HL-60 (cell line): ENCODE data around the gene MAP2.

Source experiments
- DNase-seq, 2 experiments: peaks; one replicate each; pipeline ENCODE4 v3.0.0-alpha.2; 2010 to 2020; ENCODE audit warnings: low read depth in 1 of 2, low spot score in 1 of 2
- H3K27ac ChIP-seq: fragments of 250-450 bp; sonication (Bioruptor Pico); replicated peaks from 2 replicates; pipeline ENCODE4 v1.5.1; 2020; ENCODE audit warnings: mild to moderate bottlenecking, moderate library complexity
- H3K27me3 ChIP-seq: fragments of 250-450 bp; sonication (Bioruptor Pico); 2 replicates; pipeline ENCODE4 v1.5.1; 2021; ENCODE audit warnings: mild to moderate bottlenecking, moderate library complexity; ENCODE audit not compliant: insufficient read depth, poor library complexity, severe bottlenecking
- H3K4me3 ChIP-seq: replicated peaks from 2 replicates; pipeline ENCODE4 v1.5.1; 2011; ENCODE audit warnings: mild to moderate bottlenecking, control low read depth, low read length; ENCODE audit not compliant: insufficient read depth
- GABPA ChIP-seq: IDR thresholded peaks from 2 replicates; pipeline ENCODE4 v1.6.1; 2012; ENCODE audit warnings: low read depth
- POLR2AphosphoS5 ChIP-seq: IDR thresholded peaks from 2 replicates; pipeline ENCODE4 v1.6.1; 2012; ENCODE audit warnings: low read depth
- SPI1 ChIP-seq: IDR thresholded peaks from 2 replicates; pipeline ENCODE4 v1.6.1; 2012; ENCODE audit warnings: low read depth, mild to moderate bottlenecking, borderline replicate concordance
- TF ChIP-seq, protein P1 (sequence below): IDR thresholded peaks from 2 replicates; pipeline ENCODE4 v1.6.1; 2012; ENCODE audit warnings: low read depth; ENCODE audit not compliant: insufficient replicate concordance
- TF ChIP-seq, protein P2 (sequence below): IDR thresholded peaks from one replicate; pipeline ENCODE4 v1.5.1; 2011; ENCODE audit warnings: low read length, control low read depth, inconsistent platforms; ENCODE audit not compliant: insufficient read depth

MAP2 gene

DNA sequence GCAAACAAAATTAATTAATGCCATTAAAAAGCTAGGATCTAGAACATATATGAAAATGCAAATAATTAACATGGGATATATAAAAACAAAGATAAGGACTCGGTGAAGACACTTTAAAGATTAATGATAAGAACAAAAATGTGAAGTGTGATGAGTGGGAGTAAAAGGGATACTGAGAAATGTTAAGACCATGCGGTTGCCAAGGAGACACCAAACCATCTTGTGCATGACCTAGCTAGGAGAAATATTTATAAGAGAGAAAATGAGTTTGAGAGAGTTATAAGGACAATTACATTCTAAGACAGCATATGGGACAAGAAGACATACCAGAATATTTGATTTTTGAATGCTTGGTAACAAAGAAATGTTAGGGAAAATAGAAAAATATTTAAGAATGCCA, 25.4 kb upstream of the MAP2 start:
- TF ChIP-seq, protein P1, sequence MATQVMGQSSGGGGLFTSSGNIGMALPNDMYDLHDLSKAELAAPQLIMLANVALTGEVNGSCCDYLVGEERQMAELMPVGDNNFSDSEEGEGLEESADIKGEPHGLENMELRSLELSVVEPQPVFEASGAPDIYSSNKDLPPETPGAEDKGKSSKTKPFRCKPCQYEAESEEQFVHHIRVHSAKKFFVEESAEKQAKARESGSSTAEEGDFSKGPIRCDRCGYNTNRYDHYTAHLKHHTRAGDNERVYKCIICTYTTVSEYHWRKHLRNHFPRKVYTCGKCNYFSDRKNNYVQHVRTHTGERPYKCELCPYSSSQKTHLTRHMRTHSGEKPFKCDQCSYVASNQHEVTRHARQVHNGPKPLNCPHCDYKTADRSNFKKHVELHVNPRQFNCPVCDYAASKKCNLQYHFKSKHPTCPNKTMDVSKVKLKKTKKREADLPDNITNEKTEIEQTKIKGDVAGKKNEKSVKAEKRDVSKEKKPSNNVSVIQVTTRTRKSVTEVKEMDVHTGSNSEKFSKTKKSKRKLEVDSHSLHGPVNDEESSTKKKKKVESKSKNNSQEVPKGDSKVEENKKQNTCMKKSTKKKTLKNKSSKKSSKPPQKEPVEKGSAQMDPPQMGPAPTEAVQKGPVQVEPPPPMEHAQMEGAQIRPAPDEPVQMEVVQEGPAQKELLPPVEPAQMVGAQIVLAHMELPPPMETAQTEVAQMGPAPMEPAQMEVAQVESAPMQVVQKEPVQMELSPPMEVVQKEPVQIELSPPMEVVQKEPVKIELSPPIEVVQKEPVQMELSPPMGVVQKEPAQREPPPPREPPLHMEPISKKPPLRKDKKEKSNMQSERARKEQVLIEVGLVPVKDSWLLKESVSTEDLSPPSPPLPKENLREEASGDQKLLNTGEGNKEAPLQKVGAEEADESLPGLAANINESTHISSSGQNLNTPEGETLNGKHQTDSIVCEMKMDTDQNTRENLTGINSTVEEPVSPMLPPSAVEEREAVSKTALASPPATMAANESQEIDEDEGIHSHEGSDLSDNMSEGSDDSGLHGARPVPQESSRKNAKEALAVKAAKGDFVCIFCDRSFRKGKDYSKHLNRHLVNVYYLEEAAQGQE: no peak
- TF ChIP-seq, protein P2, sequence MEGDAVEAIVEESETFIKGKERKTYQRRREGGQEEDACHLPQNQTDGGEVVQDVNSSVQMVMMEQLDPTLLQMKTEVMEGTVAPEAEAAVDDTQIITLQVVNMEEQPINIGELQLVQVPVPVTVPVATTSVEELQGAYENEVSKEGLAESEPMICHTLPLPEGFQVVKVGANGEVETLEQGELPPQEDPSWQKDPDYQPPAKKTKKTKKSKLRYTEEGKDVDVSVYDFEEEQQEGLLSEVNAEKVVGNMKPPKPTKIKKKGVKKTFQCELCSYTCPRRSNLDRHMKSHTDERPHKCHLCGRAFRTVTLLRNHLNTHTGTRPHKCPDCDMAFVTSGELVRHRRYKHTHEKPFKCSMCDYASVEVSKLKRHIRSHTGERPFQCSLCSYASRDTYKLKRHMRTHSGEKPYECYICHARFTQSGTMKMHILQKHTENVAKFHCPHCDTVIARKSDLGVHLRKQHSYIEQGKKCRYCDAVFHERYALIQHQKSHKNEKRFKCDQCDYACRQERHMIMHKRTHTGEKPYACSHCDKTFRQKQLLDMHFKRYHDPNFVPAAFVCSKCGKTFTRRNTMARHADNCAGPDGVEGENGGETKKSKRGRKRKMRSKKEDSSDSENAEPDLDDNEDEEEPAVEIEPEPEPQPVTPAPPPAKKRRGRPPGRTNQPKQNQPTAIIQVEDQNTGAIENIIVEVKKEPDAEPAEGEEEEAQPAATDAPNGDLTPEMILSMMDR: no peak
- no peak for TF ChIP-seq GABPA
- no peak for TF ChIP-seq SPI1
- no peak for DNase-seq
- H3K27ac ChIP-seq: no peak overlapping the region
- no peaks in the 10 kb centered on the region for H3K27me3 ChIP-seq
- H3K4me3 ChIP-seq: no peak overlapping the region

DNA sequence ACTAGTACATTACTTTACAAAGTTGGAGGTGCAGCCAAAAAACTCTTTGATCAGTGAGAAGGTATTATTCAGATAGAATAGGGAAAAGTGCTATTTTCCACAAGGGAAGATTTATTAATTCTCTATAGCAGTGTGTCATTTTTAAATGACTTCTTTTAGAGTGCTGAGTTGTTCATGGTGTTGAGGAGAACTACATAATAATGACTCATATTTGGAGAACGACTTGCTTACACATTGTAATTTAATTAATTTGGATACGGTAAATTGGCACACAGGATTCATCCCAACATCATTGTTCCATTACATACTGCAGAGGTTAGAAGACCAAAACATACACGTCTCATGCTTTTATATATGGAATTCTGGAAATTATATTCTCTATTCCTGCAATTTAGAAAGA, 22.1 kb upstream of the MAP2 start:
- TF ChIP-seq, protein P2: no peak
- TF ChIP-seq SPI1 (no peak), GABPA (no peak), POLR2AphosphoS5 (no peak)
- TF ChIP-seq, protein P1: no peak

DNA sequence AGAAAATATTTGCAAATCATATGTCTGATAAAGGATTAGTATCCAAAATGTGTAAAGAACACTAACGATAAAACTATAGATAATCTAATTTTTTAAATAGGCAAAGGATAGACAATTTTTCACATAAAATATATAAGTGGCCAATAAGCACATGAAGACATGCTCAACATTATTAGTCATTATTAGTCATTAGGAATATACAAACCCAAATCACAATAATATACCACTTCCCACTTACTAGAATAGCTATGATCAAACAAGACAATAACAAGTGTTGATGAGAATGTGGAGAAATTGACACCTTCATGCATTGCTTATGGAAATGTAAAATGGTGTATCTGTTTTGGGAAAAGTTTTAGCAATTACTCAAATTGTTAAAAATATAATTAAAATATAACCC, 12.6 kb upstream of the MAP2 start:
- H3K27ac ChIP-seq: no peak overlapping the region
- DNase-seq: no peak
- no peak overlapping the region for H3K4me3 ChIP-seq
- no peak for TF ChIP-seq SPI1
- H3K27me3 ChIP-seq: no peaks in the 10 kb centered on the region

More for the DNA sequence above, 22.1 kb upstream of the MAP2 start:
- Histone ChIP-seq H3K4me3 (no peak overlapping the region), H3K27me3 (no peaks in the 10 kb centered on the region), H3K27ac (no peak overlapping the region)
- DNase-seq: no peak

DNA sequence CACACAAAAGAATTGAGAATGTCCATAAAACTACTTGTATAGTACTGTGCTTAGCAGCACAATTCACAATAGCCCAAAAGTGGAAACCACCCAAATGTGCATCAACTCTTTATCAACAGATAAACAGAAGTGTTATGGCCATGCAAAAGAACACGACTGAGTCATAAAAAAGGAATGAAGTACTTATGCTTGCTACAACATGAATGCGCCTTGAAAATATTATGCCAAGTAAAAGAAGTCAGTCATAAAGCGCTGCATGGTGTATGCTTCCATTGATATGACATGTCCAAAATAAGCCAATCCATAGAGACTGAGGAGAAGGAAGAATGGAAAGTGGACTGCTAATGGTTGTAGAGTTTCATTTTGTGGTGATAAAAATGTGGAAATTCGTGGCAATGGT, 12.1 kb upstream of the MAP2 start:
- Histone ChIP-seq H3K27ac (no peak overlapping the region), H3K4me3 (no peak overlapping the region), H3K27me3 (no peaks in the 10 kb centered on the region)
- DNase-seq: no peak
- TF ChIP-seq POLR2AphosphoS5: no peak
- TF ChIP-seq SPI1: no peak
- TF ChIP-seq, protein P2: no peak
- TF ChIP-seq GABPA: no peak
- TF ChIP-seq, protein P1: no peak
